Adrenal gland (tissue), 12 donors: Measurements from ENCODE around the gene ISM1. TPM values are rescaled to one million over a fixed set of nuclear protein-coding genes. Genes with fewer than 3 reads are reported as not detected.
A peak's percentile ranks its signal among the peaks of the same experiment; 100 is the strongest.

Experiments used
- DNase-seq, 7 donors: peaks; one replicate each; pipeline ENCODE4 v3.0.0-alpha.2; 2019 to 2020
- H3K27ac ChIP-seq, 5 donors: fragments of 200-600 bp; sonication (generic) in 4 of 5; 1 replicate in 3 of 5; 2 replicates in 2 of 5; pipeline versions ENCODE4 v1.5.1 to v1.8.0; 2016 to 2020; ENCODE audit warnings: mild to moderate bottlenecking in 1 of 5
- H3K27me3 ChIP-seq: fragments of 200-600 bp; 2 replicates; pipeline ENCODE4 v1.8.0; 2021
- H3K36me3 ChIP-seq, 2 donors: fragments of 200-600 bp; replicated peaks in 1 of 2; 1 replicate in 1 of 2; 2 replicates in 1 of 2; pipeline versions ENCODE4 v1.5.1 to v1.8.0; 2018 to 2022
- H3K4me1 ChIP-seq, 2 donors: fragments of 200-600 bp; replicated peaks in 1 of 2; 1 replicate in 1 of 2; 2 replicates in 1 of 2; pipeline versions ENCODE4 v1.5.1 to v1.8.0; 2018 to 2021
- H3K4me3 ChIP-seq, 4 donors: fragments of 200-600 bp; sonication (generic) in 3 of 4; one replicate each; pipeline ENCODE4 v1.5.1; 2016 to 2018
- H3K9me3 ChIP-seq, 3 donors: fragments of 200-600 bp; sonication (generic) in 1 of 3; replicated peaks in 1 of 3; 1 replicate in 2 of 3; 2 replicates in 1 of 3; pipeline versions ENCODE4 v1.5.1 to v1.8.0; 2016 to 2021
- CTCF ChIP-seq, 6 experiments: fragments of 450-650 bp in 4 of 6; fragments of 200-600 bp in 2 of 6; sonication (generic) in 1 of 6; IDR thresholded peaks; 1 replicate in 5 of 6; 2 replicates in 1 of 6; pipeline versions ENCODE4 v1.5.1 to v1.8.0; 2016 to 2021; ENCODE audit warnings: antibody characterized with exemption in 6 of 6, mild to moderate bottlenecking in 2 of 6, moderate library complexity in 1 of 6
- POLR2A ChIP-seq, 2 donors: fragments of 450-650 bp; IDR thresholded peaks; one replicate each; pipeline ENCODE4 v1.6.1; 2017; ENCODE audit warnings: antibody characterized with exemption in 2 of 2, mild to moderate bottlenecking in 2 of 2, moderate library complexity in 1 of 2
- WGBS, 4 donors: extraction: QIAGEN DNeasy Blood & Tissue Kit in 2 of 4; methylation state at CpG; one replicate each; pipeline versions ENCODE4 v1.1.5 to v1.1.7; 2013 to 2017; 5-methylcytosine and 5-hydroxymethylcytosine counted together
- intact Hi-C, 2 donors: fragments of 100-400 bp; cut with DNase I; formaldehyde crosslinking; loops; one replicate each; pipeline versions ENCODE4 v1.14.1 to v1.15.0; 2022 to 2023
- polyA plus RNA-seq, 3 donors: library from polyadenylated mRNA; stranded (reverse); fragments of 200-250 nt in 2 of 3; fragments of 350-450 nt in 1 of 3; fragmentation: Illumina TruSeq in 1 of 3; extraction: RNeasy Lipid Tissue Mini Kit (QIAGEN cat#74804) in 1 of 3; gene quantifications; one replicate each; pipeline ENCODE4 v1.2.3, GENCODE V29; 2013 to 2014
- total RNA-seq, 9 donors: library from RNA; depleted of rRNA in 4 of 9; stranded (reverse); fragments of >200 nt in 4 of 9; fragments of 120-200 nt in 1 of 9; fragmentation: NEBNext Ultra II Directional in 1 of 9; extraction: Animal tissue kit (Norgen Biotek cat#: 25700) in 1 of 9; gene quantifications; one replicate each; pipeline versions ENCODE4 v1.1.0 to v1.2.4, GENCODE V29; 2013 to 2023
- donor health status: healthy with polysubstance abuse.
- donor health status: Bipolar disorder and iron deficiency.
- donor health status: DM: yes; HTN: yes; CAD: no.
- donor health status: DM: no; HTN: no; CAD: no.
- donor health status: DM: no; HTN: no; CAD: no.
- donor health status: DM: yes; HTN: yes; CAD: no.

Gene ISM1
- total and polyA plus RNA-seq, 12 donors, result 0.17 to 4.4 (median 1.8) TPM

GRCh38 chr20:13222319-13222716 is 1.2 kb downstream of the ISM1 start:
- H3K4me3 ChIP-seq, result peak overlapping the region in 1 of 4 donors; percentile 62
- WGBS, 4 donors, result 29 to 47% (median 34%) methylated on average over 7 to 8 of the region's 8 CpGs
- intact Hi-C loops, result no loop called here
- TF ChIP-seq POLR2A (IDR thresholded peaks at IDR 0.05), result no peak
- no peak for TF ChIP-seq CTCF (IDR thresholded peaks at IDR 0.05)
- DNase-seq, result peak in 1 of 7 donors; percentile 15
- H3K9me3 ChIP-seq, result no peaks in the 10 kb centered on the region
- H3K4me1 ChIP-seq, result peaks cover 0 to 17% of the 10 kb centered on the region in 2 donors
- no peaks in the 10 kb centered on the region for H3K36me3 ChIP-seq
- H3K27me3 ChIP-seq, result peaks cover 21% of the 10 kb centered on the region
- no peak overlapping the region for H3K27ac ChIP-seq

GRCh38 chr20:13223736-13224520 is 2.9 kb downstream of the ISM1 start:
- Histone ChIP-seq H3K4me1 (peaks cover 0 to 17% of the 10 kb centered on the region in 2 donors), H3K27me3 (peaks cover 16% of the 10 kb centered on the region), H3K4me3 (no peak overlapping the region), H3K9me3 (no peaks in the 10 kb centered on the region), H3K36me3 (no peaks in the 10 kb centered on the region), H3K27ac (no peak overlapping the region)
- TF ChIP-seq CTCF (IDR thresholded peaks at IDR 0.05) (no peak), POLR2A (IDR thresholded peaks at IDR 0.05) (no peak)
- intact Hi-C loops, result no loop called here
- 71 to 78% (median 73%) methylated on average over 5 of the region's 5 CpGs for whole genome bisulfite sequencing, 4 donors
- DNase-seq, result no peak

DNA sequence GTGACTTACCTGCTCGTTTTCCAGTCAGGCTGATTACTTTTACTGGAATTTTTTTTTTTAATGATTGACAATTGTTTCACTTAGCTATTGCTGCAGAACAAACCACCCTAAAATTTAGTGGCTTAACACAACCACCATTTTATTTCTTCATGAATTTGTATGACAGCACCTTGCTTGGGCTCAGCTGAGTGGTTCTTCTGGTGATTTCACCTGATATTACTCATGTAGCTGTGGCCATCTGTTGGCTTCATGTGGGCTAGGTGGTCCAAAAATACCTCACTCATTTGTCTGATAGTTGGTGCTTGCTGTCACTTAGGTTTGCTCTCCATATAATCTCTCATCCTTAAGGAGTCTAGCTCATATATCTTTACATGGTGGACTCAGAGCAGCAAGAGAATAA is 5.3 kb downstream of the ISM1 start:
- no peak for DNase-seq
- no peaks in the 10 kb centered on the region for H3K27me3 ChIP-seq
- H3K4me1 ChIP-seq, result peaks cover 0 to 4% of the 10 kb centered on the region in 2 donors
- intact Hi-C loops, result no loop called here
- H3K4me3 ChIP-seq, result no peak overlapping the region
- no peaks in the 10 kb centered on the region for H3K36me3 ChIP-seq
- no peak overlapping the region for H3K27ac ChIP-seq
- WGBS, 4 donors, result 64 to 83% (median 70%) methylated on average over 1 of the region's 1 CpG
- TF ChIP-seq CTCF (IDR thresholded peaks at IDR 0.05) (no peak), POLR2A (IDR thresholded peaks at IDR 0.05) (no peak)
- H3K9me3 ChIP-seq, result no peaks in the 10 kb centered on the region

DNA sequence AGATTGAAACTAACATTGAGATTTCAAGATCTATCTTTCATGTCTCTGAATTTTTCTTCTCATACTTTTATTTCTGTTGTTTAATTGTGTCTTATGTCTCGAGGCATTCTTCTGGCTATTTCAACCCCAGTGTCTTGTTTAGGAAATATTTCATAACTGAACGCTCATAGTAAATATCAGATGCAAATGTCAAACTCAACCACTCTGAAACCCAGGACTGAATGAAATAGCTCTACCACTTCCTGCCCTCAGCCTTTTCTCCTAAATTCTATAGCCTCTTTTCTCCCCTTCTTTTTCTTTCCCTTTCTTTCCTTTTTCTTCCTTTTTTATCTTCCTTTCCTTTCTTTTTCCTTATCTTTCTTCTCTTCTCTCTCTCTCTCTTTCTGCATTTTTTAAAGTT is 7.7 kb downstream of the ISM1 start:
- no peaks in the 10 kb centered on the region for H3K27me3 ChIP-seq
- TF ChIP-seq CTCF (IDR thresholded peaks at IDR 0.05) (no peak), POLR2A (IDR thresholded peaks at IDR 0.05) (no peak)
- no peaks in the 10 kb centered on the region for H3K36me3 ChIP-seq
- WGBS, 4 donors, result 77 to 88% (median 84%) methylated on average over 2 of the region's 2 CpGs
- no peak for DNase-seq
- H3K4me3 ChIP-seq, result no peak overlapping the region
- intact Hi-C loops, result no loop called here
- H3K4me1 ChIP-seq, result no peaks in the 10 kb centered on the region
- H3K9me3 ChIP-seq, result no peaks in the 10 kb centered on the region
- no peak overlapping the region for H3K27ac ChIP-seq
